Gastroesophageal sphincter (tissue), 4 donors: Measurements from ENCODE around the gene RPGRIP1L. TPM values are rescaled to one million over a fixed set of nuclear protein-coding genes. Genes with fewer than 3 reads are reported as not detected.

Experiments
- ATAC-seq: fragments of 150-250 bp; one replicate; pipeline ENCODE4 v1.9.1; 2016; ENCODE audit warnings: mild to moderate bottlenecking, moderate library complexity
- H3K27ac ChIP-seq, 4 donors: fragments of 200-600 bp; sonication (generic) in 3 of 4; 1 replicate in 3 of 4; 2 replicates in 1 of 4; pipeline ENCODE4 v1.5.1; 2016 to 2019
- H3K27me3 ChIP-seq: fragments of 200-600 bp; sonication (generic); one replicate; pipeline ENCODE4 v1.5.1; 2019
- H3K36me3 ChIP-seq, 2 donors: fragments of 200-600 bp; sonication (generic); one replicate each; pipeline ENCODE4 v1.5.1; 2019; ENCODE audit warnings: control low read depth in 1 of 2
- H3K4me1 ChIP-seq, 3 donors: fragments of 200-600 bp; sonication (generic); 1 replicate in 2 of 3; 2 replicates in 1 of 3; pipeline ENCODE4 v1.5.1; 2016 to 2019; ENCODE audit warnings: control low read depth in 2 of 3
- H3K4me3 ChIP-seq, 2 donors: fragments of 200-600 bp; sonication (generic); one replicate each; pipeline ENCODE4 v1.5.1; 2019; ENCODE audit warnings: mild to moderate bottlenecking in 1 of 2, moderate library complexity in 1 of 2
- H3K9me3 ChIP-seq, 3 donors: fragments of 200-600 bp; sonication (generic); one replicate each; pipeline ENCODE4 v1.5.1; 2017 to 2019; ENCODE audit warnings: control low read depth in 2 of 3
- CTCF ChIP-seq, 4 experiments: fragments of 200-600 bp in 2 of 4; fragments of 450-650 bp in 2 of 4; sonication (generic) in 1 of 4; IDR thresholded peaks; one replicate each; pipeline ENCODE4 v1.5.1; 2017 to 2019; ENCODE audit warnings: antibody characterized with exemption in 4 of 4, mild to moderate bottlenecking in 2 of 4, moderate library complexity in 2 of 4
- EP300 ChIP-seq: sonication (generic); formaldehyde crosslinking; IDR thresholded peaks from one replicate; pipeline ENCODE4 v1.6.1; 2017; ENCODE audit warnings: antibody characterized with exemption, mild to moderate bottlenecking
- POLR2A ChIP-seq, 2 donors: fragments of 450-650 bp; IDR thresholded peaks; one replicate each; pipeline ENCODE4 v1.6.1; 2017; ENCODE audit warnings: antibody characterized with exemption in 2 of 2, mild to moderate bottlenecking in 2 of 2, moderate library complexity in 1 of 2
- POLR2AphosphoS5 ChIP-seq: sonication (generic); formaldehyde crosslinking; IDR thresholded peaks from one replicate; pipeline ENCODE4 v1.6.1; 2017; ENCODE audit warnings: antibody characterized with exemption
- WGBS, 2 donors: methylation state at CpG; one replicate each; pipeline ENCODE4 v1.1.5; 2018; ENCODE audit warnings: low coverage in 1 of 2; 5-methylcytosine and 5-hydroxymethylcytosine counted together
- total RNA-seq, 4 donors: library from RNA; depleted of rRNA; stranded (reverse); fragments of >200 nt; gene quantifications; one replicate each; pipeline ENCODE4 v1.1.0, GENCODE V29; 2016

The RPGRIP1L gene
- total RNA-seq, 4 donors from 2014 or later = 3.5 to 5.4 (median 4.8) TPM

- H3K4me1 ChIP-seq = no peaks in the 10 kb centered on the region
- H3K4me3 ChIP-seq = no peak overlapping the region
- no peak for ATAC-seq
- peaks cover 0 to 8% of the 10 kb centered on the region in 2 donors for H3K36me3 ChIP-seq
- H3K27ac ChIP-seq = no peak overlapping the region
- no peaks in the 10 kb centered on the region for H3K27me3 ChIP-seq
- WGBS, 2 donors = 88 to 100% methylated on average over 3 of the region's 3 CpGs
- no peaks in the 10 kb centered on the region for H3K9me3 ChIP-seq
- TF ChIP-seq POLR2AphosphoS5 (no peak), EP300 (no peak), CTCF (IDR thresholded peaks at IDR 0.05) (no peak), POLR2A (IDR thresholded peaks at IDR 0.05) (no peak)
These were observed 84.4 kb downstream of the RPGRIP1L start for GRCh38 chr16:53619235-53619634.

GRCh38 chr16:53614346-53614745 lies 89.3 kb downstream of the RPGRIP1L start:
- Histone ChIP-seq H3K4me3 (no peak overlapping the region), H3K9me3 (no peaks in the 10 kb centered on the region), H3K4me1 (no peaks in the 10 kb centered on the region), H3K27ac (no peak overlapping the region), H3K27me3 (no peaks in the 10 kb centered on the region), H3K36me3 (peaks cover 0 to 8% of the 10 kb centered on the region in 2 donors)
- TF ChIP-seq CTCF (IDR thresholded peaks at IDR 0.05) (no peak), EP300 (no peak), POLR2AphosphoS5 (no peak), POLR2A (IDR thresholded peaks at IDR 0.05) (no peak)
- WGBS, 2 donors = 75 to 100% methylated on average over 1 of the region's 1 CpG
- ATAC-seq = no peak

- no peak for ATAC-seq
- TF ChIP-seq EP300 (no peak), CTCF (IDR thresholded peaks at IDR 0.05) (no peak), POLR2AphosphoS5 (no peak), POLR2A (IDR thresholded peaks at IDR 0.05) (no peak)
These were observed 91.7 kb downstream of the RPGRIP1L start for GRCh38 chr16:53612003-53612402.

GRCh38 chr16:53611179-53611696 lies 92.4 kb downstream of the RPGRIP1L start:
- TF ChIP-seq CTCF (IDR thresholded peaks at IDR 0.05) (no peak), EP300 (no peak), POLR2AphosphoS5 (no peak), POLR2A (IDR thresholded peaks at IDR 0.05) (no peak)
- no peak overlapping the region for H3K27ac ChIP-seq
- H3K4me3 ChIP-seq = no peak overlapping the region
- no peaks in the 10 kb centered on the region for H3K4me1 ChIP-seq
- no peaks in the 10 kb centered on the region for H3K36me3 ChIP-seq
- no peaks in the 10 kb centered on the region for H3K27me3 ChIP-seq
- no peaks in the 10 kb centered on the region for H3K9me3 ChIP-seq
- 68 to 73% methylated on average over 4 of the region's 6 CpGs for WGBS, 2 donors
- no peak for ATAC-seq

More at GRCh38 chr16:53612003-53612402, 91.7 kb downstream of the RPGRIP1L start:
- Histone ChIP-seq H3K9me3 (no peaks in the 10 kb centered on the region), H3K36me3 (no peaks in the 10 kb centered on the region), H3K4me1 (no peaks in the 10 kb centered on the region), H3K4me3 (no peak overlapping the region), H3K27ac (no peak overlapping the region), H3K27me3 (no peaks in the 10 kb centered on the region)
- WGBS, 2 donors = 96 to 100% methylated on average over 3 of the region's 3 CpGs

- Histone ChIP-seq H3K27me3 (no peaks in the 10 kb centered on the region), H3K4me3 (no peak overlapping the region), H3K36me3 (peaks cover 0 to 10% of the 10 kb centered on the region in 2 donors), H3K27ac (no peak overlapping the region), H3K9me3 (no peaks in the 10 kb centered on the region), H3K4me1 (no peaks in the 10 kb centered on the region)
- WGBS, 2 donors = 83% methylated on average over 1 of the region's 4 CpGs; no CpG with 5 or more reads in 1 of the 2 donors
- ATAC-seq = no peak
- TF ChIP-seq EP300 (no peak), POLR2AphosphoS5 (no peak), CTCF (IDR thresholded peaks at IDR 0.05) (no peak), POLR2A (IDR thresholded peaks at IDR 0.05) (no peak)
These were observed 94.1 kb downstream of the RPGRIP1L start for GRCh38 chr16:53609536-53609935.
